Caco-2 (cell line): ENCODE results near the gene SLC30A3. TPM values are rescaled to one million over a fixed set of nuclear protein-coding genes. Genes with fewer than 3 reads are reported as not detected.

Experiments
- BruUV-seq: library from RNA; stranded (reverse); fragments of 400-500 nt; replicated peaks from 2 replicates; lab custom pipeline; 2021; lab: Mats Ljungman, UMichigan
- CTCF ChIA-PET: fragments of 300-600 bp; sonication (Branson Sonifier 250); formaldehyde crosslinking; loops from one replicate; lab custom pipeline; 2022; ENCODE audit warnings: antibody characterized with exemption; lab: Charles Lee
- POLR2A ChIA-PET: fragments of 300-600 bp; sonication (Branson Sonifier 250); formaldehyde crosslinking; loops from one replicate; lab custom pipeline; 2022; ENCODE audit warnings: antibody characterized with exemption; lab: Charles Lee
- DNase-seq, 2 experiments: peaks; one replicate each; pipeline versions ENCODE4 v3.0.0 to v3.0.0-alpha.2; 2020 to 2022
- H3K27me3 ChIP-seq: replicated peaks from 2 replicates; pipeline ENCODE4 v1.6.0; 2011; ENCODE audit warnings: low read length; ENCODE audit not compliant: control insufficient read depth, insufficient read depth
- H3K36me3 ChIP-seq: 2 replicates; pipeline ENCODE4 v1.5.1; 2011; ENCODE audit warnings: low read length; ENCODE audit not compliant: control insufficient read depth, insufficient read depth
- H3K4me1 ChIP-seq: fragments of 250-450 bp; sonication (Bioruptor Pico); 2 replicates; pipeline ENCODE4 v1.5.1; 2020; ENCODE audit warnings: mild to moderate bottlenecking
- H3K4me3 ChIP-seq: 2 replicates; pipeline ENCODE4 v1.5.1; 2011; ENCODE audit warnings: low read depth, mild to moderate bottlenecking, control low read depth, low read length
- H3K9me3 ChIP-seq: fragments of 250-450 bp; sonication (Bioruptor Pico); 2 replicates; pipeline ENCODE4 v1.5.1; 2020; ENCODE audit warnings: mild to moderate bottlenecking, moderate library complexity
- H3K27ac Mint-ChIP-seq: one replicate; pipeline ENCODE4 v1.8.0; 2022; ENCODE audit warnings: mixed read lengths; ENCODE audit not compliant: unreplicated experiment
- H3K27me3 Mint-ChIP-seq: one replicate; pipeline ENCODE4 v1.8.0; 2022; ENCODE audit warnings: mixed read lengths; ENCODE audit not compliant: insufficient read depth, unreplicated experiment
- H3K36me3 Mint-ChIP-seq: one replicate; pipeline ENCODE4 v1.8.0; 2022; ENCODE audit warnings: mild to moderate bottlenecking, mixed read lengths; ENCODE audit not compliant: insufficient read depth, unreplicated experiment
- H3K4me1 Mint-ChIP-seq: one replicate; pipeline ENCODE4 v1.8.0; 2022; ENCODE audit warnings: low read depth, mixed read lengths; ENCODE audit not compliant: unreplicated experiment
- H3K4me3 Mint-ChIP-seq: one replicate; pipeline ENCODE4 v1.8.0; 2022; ENCODE audit warnings: mild to moderate bottlenecking, moderate library complexity, mixed read lengths; ENCODE audit not compliant: unreplicated experiment
- H3K9me3 Mint-ChIP-seq: one replicate; pipeline ENCODE4 v1.8.0; 2022; ENCODE audit warnings: mixed read lengths; ENCODE audit not compliant: unreplicated experiment
- intact Hi-C: fragments of 100-400 bp; cut with micrococcal nuclease; formaldehyde crosslinking; loops from one replicate; pipeline ENCODE4 v1.10.0; 2022; ENCODE audit not compliant: unreplicated experiment
- total RNA-seq: library from RNA; stranded (reverse); gene quantifications from 2 replicates; pipeline ENCODE4 v1.2.3, GENCODE V29; 2022
- TF ChIP-seq, protein P1 (sequence below), 2 experiments: fragments of 200-600 bp in 1 of 2; IDR thresholded peaks; 1 replicate in 1 of 2; 2 replicates in 1 of 2; pipeline versions ENCODE4 v1.5.1 to v1.8.0; 2011 to 2022; ENCODE audit warnings: antibody characterized with exemption in 1 of 2, control low read depth in 1 of 2, inconsistent platforms in 1 of 2, low read depth in 1 of 2, low read length in 1 of 2, mild to moderate bottlenecking in 1 of 2, moderate library complexity in 1 of 2; ENCODE audit not compliant: insufficient read depth in 1 of 2, severe bottlenecking in 1 of 2, unreplicated experiment in 1 of 2

SLC30A3 gene
- total RNA-seq, 1 experiment from 2014 or later: 4.3 TPM

DNA sequence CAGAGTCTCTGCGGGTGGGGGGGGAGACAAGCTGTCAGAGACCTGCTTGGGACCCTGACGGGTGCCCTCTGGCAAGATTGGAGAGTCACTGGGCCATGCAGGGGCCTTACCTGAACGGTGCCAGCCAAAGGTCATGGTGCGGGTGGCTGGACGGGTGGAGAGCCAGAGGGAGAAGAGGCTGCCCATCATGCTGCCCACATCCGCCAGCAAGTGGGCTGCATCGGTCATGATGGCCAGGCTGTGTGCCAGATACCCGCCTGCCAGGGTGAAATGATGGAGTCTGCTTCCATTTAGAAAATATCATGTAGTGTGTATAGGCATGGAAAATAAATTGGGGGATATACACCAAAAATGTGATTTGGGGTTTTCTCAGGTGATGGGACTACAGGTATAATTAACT is 4.8 kb downstream of the SLC30A3 start:
- BruUV-seq: no TSS peak
- Histone ChIP-seq H3K36me3 (no peaks in the 10 kb centered on the region), H3K27me3 (peaks cover 2% of the 10 kb centered on the region; the same call in 1 of the 2 replicates), H3K4me3 (no peak overlapping the region), H3K4me1 (peaks cover 5% of the 10 kb centered on the region), H3K9me3 (no peaks in the 10 kb centered on the region)
- no peaks in the 10 kb centered on the region for H3K36me3 Mint-ChIP-seq
- peaks cover under 1% of the 10 kb centered on the region for H3K4me1 Mint-ChIP-seq
- no peak overlapping the region for H3K27ac Mint-ChIP-seq
- POLR2A ChIA-PET: no interaction called here
- CTCF ChIA-PET: no interaction called here
- intact Hi-C loops: no loop called here
- H3K4me3 Mint-ChIP-seq: no peak overlapping the region
- H3K27me3 Mint-ChIP-seq: peaks cover 18% of the 10 kb centered on the region
- TF ChIP-seq, protein P1, sequence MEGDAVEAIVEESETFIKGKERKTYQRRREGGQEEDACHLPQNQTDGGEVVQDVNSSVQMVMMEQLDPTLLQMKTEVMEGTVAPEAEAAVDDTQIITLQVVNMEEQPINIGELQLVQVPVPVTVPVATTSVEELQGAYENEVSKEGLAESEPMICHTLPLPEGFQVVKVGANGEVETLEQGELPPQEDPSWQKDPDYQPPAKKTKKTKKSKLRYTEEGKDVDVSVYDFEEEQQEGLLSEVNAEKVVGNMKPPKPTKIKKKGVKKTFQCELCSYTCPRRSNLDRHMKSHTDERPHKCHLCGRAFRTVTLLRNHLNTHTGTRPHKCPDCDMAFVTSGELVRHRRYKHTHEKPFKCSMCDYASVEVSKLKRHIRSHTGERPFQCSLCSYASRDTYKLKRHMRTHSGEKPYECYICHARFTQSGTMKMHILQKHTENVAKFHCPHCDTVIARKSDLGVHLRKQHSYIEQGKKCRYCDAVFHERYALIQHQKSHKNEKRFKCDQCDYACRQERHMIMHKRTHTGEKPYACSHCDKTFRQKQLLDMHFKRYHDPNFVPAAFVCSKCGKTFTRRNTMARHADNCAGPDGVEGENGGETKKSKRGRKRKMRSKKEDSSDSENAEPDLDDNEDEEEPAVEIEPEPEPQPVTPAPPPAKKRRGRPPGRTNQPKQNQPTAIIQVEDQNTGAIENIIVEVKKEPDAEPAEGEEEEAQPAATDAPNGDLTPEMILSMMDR (IDR thresholded peaks at IDR 0.05; ENCODE audit: insufficient read depth in 1 of 2, low read depth in 1 of 2, low read length in 1 of 2, severe bottlenecking in 1 of 2, unreplicated experiment in 1 of 2): no peak
- DNase-seq: no peak
- no peaks in the 10 kb centered on the region for H3K9me3 Mint-ChIP-seq

DNA sequence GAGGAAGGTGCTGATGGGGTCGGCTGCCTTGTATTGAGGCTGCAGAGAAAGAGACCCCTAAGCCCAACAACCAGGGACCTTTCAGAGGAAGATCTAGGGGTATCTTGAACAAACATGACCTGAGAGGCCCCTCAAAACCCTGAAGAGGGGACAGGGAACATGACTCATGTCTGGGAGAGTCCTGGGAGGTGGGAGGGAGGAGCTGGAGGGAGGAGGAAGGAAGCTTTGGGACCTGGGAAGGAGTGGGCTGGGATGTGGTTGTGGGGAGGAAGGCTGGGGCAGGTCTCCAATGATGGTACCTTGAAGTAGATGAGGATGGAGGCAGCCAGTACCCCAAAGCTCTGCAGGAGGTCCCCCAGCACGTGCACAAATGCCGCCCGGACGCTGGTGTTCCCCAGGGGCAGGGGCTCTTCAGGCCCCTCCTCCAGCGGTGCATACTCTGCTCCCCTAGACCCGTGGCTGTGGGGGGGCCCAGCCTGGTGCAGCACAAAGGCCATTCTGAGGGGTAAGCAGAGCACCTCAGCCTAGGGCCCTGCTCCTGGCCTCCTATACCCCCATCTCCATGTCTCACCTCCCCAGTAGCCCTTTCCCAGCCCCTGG is 5.9 kb downstream of the SLC30A3 start:
- Histone ChIP-seq H3K4me3 (no peak overlapping the region), H3K4me1 (peaks cover under 1% of the 10 kb centered on the region; the same call in 1 of the 2 replicates), H3K9me3 (no peaks in the 10 kb centered on the region), H3K27me3 (peaks cover 2% of the 10 kb centered on the region; the same call in 1 of the 2 replicates), H3K36me3 (no peaks in the 10 kb centered on the region)
- H3K4me1 Mint-ChIP-seq: no peaks in the 10 kb centered on the region
- no peak overlapping the region for H3K4me3 Mint-ChIP-seq
- no peaks in the 10 kb centered on the region for H3K9me3 Mint-ChIP-seq
- intact Hi-C loops: no loop called here
- peaks cover 18% of the 10 kb centered on the region for H3K27me3 Mint-ChIP-seq
- BruUV-seq: no TSS peak
- ChIA-PET CTCF (no interaction called here), POLR2A (no interaction called here)
- DNase-seq: no peak
- H3K27ac Mint-ChIP-seq: no peak overlapping the region
- TF ChIP-seq, protein P1 (IDR thresholded peaks at IDR 0.05; ENCODE audit: insufficient read depth in 1 of 2, low read depth in 1 of 2, low read length in 1 of 2, severe bottlenecking in 1 of 2, unreplicated experiment in 1 of 2): no peak
- no peaks in the 10 kb centered on the region for H3K36me3 Mint-ChIP-seq

DNA sequence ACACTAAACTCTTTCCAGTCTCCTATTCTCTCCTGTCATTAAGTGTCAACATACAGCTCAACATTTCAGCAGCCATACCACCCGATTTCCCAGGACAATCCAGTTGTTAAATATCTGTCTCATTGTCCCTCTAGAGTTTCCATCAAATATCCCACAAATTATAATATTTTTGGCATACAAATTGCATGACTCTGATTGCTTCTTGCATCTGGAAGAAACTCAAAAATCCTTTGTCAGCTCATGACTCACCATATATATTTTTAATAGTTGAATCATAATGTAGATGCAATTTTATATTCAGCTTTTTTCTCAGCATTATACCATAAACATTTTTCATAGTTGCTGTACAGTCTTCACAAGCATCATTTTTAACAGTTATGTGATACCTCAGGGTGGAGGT is 7.2 kb downstream of the SLC30A3 start:
- H3K4me3 ChIP-seq: no peak overlapping the region
- ChIA-PET POLR2A (no interaction called here), CTCF (interaction anchor here (0.6 to 0.7 kb wide), 3 partner anchors 9 to 123 kb away, joined by 3 to 5 read pairs (median 4); no protein-coding TSS in a partner anchor)
- H3K27me3 Mint-ChIP-seq: peaks cover 8% of the 10 kb centered on the region
- TF ChIP-seq, protein P1 (IDR thresholded peaks at IDR 0.05; ENCODE audit: insufficient read depth in 1 of 2, low read depth in 1 of 2, low read length in 1 of 2, severe bottlenecking in 1 of 2, unreplicated experiment in 1 of 2): no peak
- no peaks in the 10 kb centered on the region for H3K9me3 ChIP-seq
- no peak for DNase-seq
- H3K36me3 Mint-ChIP-seq: no peaks in the 10 kb centered on the region
- no peaks in the 10 kb centered on the region for H3K9me3 Mint-ChIP-seq
- H3K27ac Mint-ChIP-seq: no peak overlapping the region
- intact Hi-C loops: no loop called here
- H3K4me1 ChIP-seq: no peaks in the 10 kb centered on the region
- no peak overlapping the region for H3K4me3 Mint-ChIP-seq
- no peaks in the 10 kb centered on the region for H3K4me1 Mint-ChIP-seq
- no peaks in the 10 kb centered on the region for H3K36me3 ChIP-seq
- no peaks in the 10 kb centered on the region for H3K27me3 ChIP-seq
- BruUV-seq: no TSS peak
